Liver (tissue), 9 donors: ENCODE measurements around the gene PPP2R3A. TPM values are rescaled to one million over a fixed set of nuclear protein-coding genes. Genes with fewer than 3 reads are reported as not detected.
"Not testable (repeated sequence)": the region's sequence is repeated elsewhere in the genome, so short reads cannot be mapped to it uniquely, and the experiment has no call there.

Source experiments
- DNase-seq: peaks from one replicate; pipeline ENCODE4 v3.0.0-alpha.2; 2017; ENCODE audit warnings: low spot score
- H3K27ac ChIP-seq, 2 donors: one replicate each; pipeline ENCODE4 v1.7.0; 2013; ENCODE audit warnings: inconsistent platforms in 2 of 2, low read length in 2 of 2, control low read depth in 1 of 2, low read depth in 1 of 2, mild to moderate bottlenecking in 1 of 2
- H3K27me3 ChIP-seq, 4 donors: one replicate each; pipeline versions ENCODE4 v1.6.1 to v1.7.0; 2013; ENCODE audit warnings: low read length in 3 of 4, inconsistent platforms in 1 of 4, mild to moderate bottlenecking in 1 of 4, moderate library complexity in 1 of 4; ENCODE audit not compliant: control insufficient read depth in 4 of 4, insufficient read depth in 4 of 4
- H3K36me3 ChIP-seq, 4 donors: one replicate each; pipeline versions ENCODE4 v1.6.1 to v1.7.0; 2013; ENCODE audit warnings: low read length in 3 of 4, mild to moderate bottlenecking in 3 of 4, low read depth in 1 of 4, moderate library complexity in 1 of 4; ENCODE audit not compliant: control insufficient read depth in 4 of 4, insufficient read depth in 3 of 4
- H3K4me1 ChIP-seq, 4 donors: one replicate each; pipeline versions ENCODE4 v1.6.1 to v1.7.0; 2013; ENCODE audit warnings: low read length in 3 of 4, mild to moderate bottlenecking in 3 of 4, moderate library complexity in 1 of 4; ENCODE audit not compliant: control insufficient read depth in 4 of 4, insufficient read depth in 4 of 4
- H3K4me3 ChIP-seq, 3 donors: one replicate each; pipeline versions ENCODE4 v1.6.1 to v1.7.0; 2013; ENCODE audit warnings: low read length in 3 of 3, control low read depth in 1 of 3, low read depth in 1 of 3, mild to moderate bottlenecking in 1 of 3
- H3K9ac ChIP-seq, 2 donors: one replicate each; pipeline ENCODE4 v1.7.0; 2013; ENCODE audit warnings: low read length in 2 of 2, mild to moderate bottlenecking in 2 of 2, moderate library complexity in 2 of 2, control low read depth in 1 of 2, low read depth in 1 of 2
- H3K9me3 ChIP-seq, 4 donors: one replicate each; pipeline versions ENCODE4 v1.6.1 to v1.7.0; 2013; ENCODE audit warnings: low read length in 3 of 4; ENCODE audit not compliant: control insufficient read depth in 4 of 4
- ATF3 ChIP-seq: IDR thresholded peaks from 2 replicates; pipeline ENCODE4 v1.6.1; 2016; ENCODE audit warnings: antibody characterized with exemption
- CTCF ChIP-seq: fragments of 150-350 bp; IDR thresholded peaks from 2 replicates; pipeline ENCODE4 v1.5.1; 2017; ENCODE audit warnings: improper control_type of control experiment, low read depth, low read length; ENCODE audit not compliant: missing input control
- EGR1 ChIP-seq, 2 donors: IDR thresholded peaks; 2 replicates each; pipeline ENCODE4 v1.6.1; 2016 to 2018; ENCODE audit warnings: antibody characterized with exemption in 2 of 2, low read depth in 2 of 2
- FOXA1 ChIP-seq: IDR thresholded peaks from 2 replicates; pipeline ENCODE4 v1.6.1; 2016; ENCODE audit warnings: antibody characterized with exemption
- FOXA2 ChIP-seq: IDR thresholded peaks from 2 replicates; pipeline ENCODE4 v1.6.1; 2016; ENCODE audit warnings: antibody characterized with exemption
- GABPA ChIP-seq, 2 donors: IDR thresholded peaks in 1 of 2; conservative IDR thresholded peaks in 1 of 2; 2 replicates each; pipeline ENCODE4 v1.6.1; 2016; ENCODE audit warnings: antibody characterized with exemption in 2 of 2, mild to moderate bottlenecking in 1 of 2, moderate library complexity in 1 of 2
- HNF4A ChIP-seq, 2 donors: conservative IDR thresholded peaks; 2 replicates each; pipeline ENCODE4 v1.6.1; 2016; ENCODE audit warnings: antibody characterized with exemption in 2 of 2, mild to moderate bottlenecking in 2 of 2
- HNF4G ChIP-seq: IDR thresholded peaks from 2 replicates; pipeline ENCODE4 v1.6.1; 2016; ENCODE audit warnings: antibody characterized with exemption
- JUND ChIP-seq, 2 donors: IDR thresholded peaks; 2 replicates each; pipeline ENCODE4 v1.6.1; 2016; ENCODE audit warnings: antibody characterized with exemption in 2 of 2
- MAX ChIP-seq: IDR thresholded peaks from 2 replicates; pipeline ENCODE4 v1.6.1; 2016; ENCODE audit warnings: antibody characterized with exemption
- NR2F2 ChIP-seq: IDR thresholded peaks from 2 replicates; pipeline ENCODE4 v1.6.1; 2016; ENCODE audit warnings: antibody characterized with exemption
- RAD21 ChIP-seq, 2 donors: IDR thresholded peaks; 2 replicates each; pipeline ENCODE4 v1.6.1; 2016; ENCODE audit warnings: antibody characterized with exemption in 2 of 2, mild to moderate bottlenecking in 2 of 2
- REST ChIP-seq: IDR thresholded peaks from 2 replicates; pipeline ENCODE4 v1.6.1; 2016; ENCODE audit warnings: antibody characterized with exemption, mild to moderate bottlenecking
- RXRA ChIP-seq, 2 donors: IDR thresholded peaks; 2 replicates each; pipeline ENCODE4 v1.6.1; 2017 to 2018; ENCODE audit warnings: antibody characterized with exemption in 2 of 2, mild to moderate bottlenecking in 1 of 2
- SP1 ChIP-seq: IDR thresholded peaks from 2 replicates; pipeline ENCODE4 v1.6.1; 2018; ENCODE audit warnings: antibody characterized with exemption, mild to moderate bottlenecking
- TAF1 ChIP-seq: conservative IDR thresholded peaks from 2 replicates; pipeline ENCODE4 v1.6.1; 2016; ENCODE audit warnings: antibody characterized with exemption, mild to moderate bottlenecking
- YY1 ChIP-seq: IDR thresholded peaks from 2 replicates; pipeline ENCODE4 v1.6.1; 2016; ENCODE audit warnings: antibody characterized with exemption, mild to moderate bottlenecking
- ZBTB33 ChIP-seq: IDR thresholded peaks from 2 replicates; pipeline ENCODE4 v1.6.1; 2016; ENCODE audit warnings: antibody characterized with exemption
- WGBS: extraction: QIAGEN DNeasy Blood & Tissue Kit; methylation state at CpG from one replicate; pipeline ENCODE4 v1.1.7; 2013; 5-methylcytosine and 5-hydroxymethylcytosine counted together
- polyA plus RNA-seq, 2 donors: library from polyadenylated mRNA; stranded (reverse) in 1 of 2; unstranded in 1 of 2; fragments of 200-250 nt in 1 of 2; fragments of >200 nt in 1 of 2; fragmentation: Nextera tagmentation in 1 of 2; extraction: Ambion mirVana in 1 of 2; gene quantifications; one replicate each; pipeline versions ENCODE4 v1.2.1 to v1.2.3, GENCODE V29; 2013 to 2015
- total RNA-seq, 2 donors: library from RNA; depleted of rRNA; stranded (reverse); fragments of >200 nt; gene quantifications; one replicate each; pipeline ENCODE4 v1.2.3, GENCODE V29; 2014
- donor health status: healthy.
- donor health status: healthy.
- donor health status: healthy.
- donor health status: healthy.
- donor health status: healthy.

PPP2R3A gene
- total and polyA plus RNA-seq, 4 donors, result 0.54 to 3.3 (median 1.6) TPM

- Histone ChIP-seq H3K9ac (no peak overlapping the region), H3K27me3 (no peaks in the 10 kb centered on the region), H3K27ac (no peak overlapping the region), H3K4me3 (no peak overlapping the region), H3K4me1 (peaks cover 4 to 27% (median 14%) of the 10 kb centered on the region in 4 donors), H3K9me3 (no peaks in the 10 kb centered on the region), H3K36me3 (no peaks in the 10 kb centered on the region)
- DNase-seq, result no peak
- WGBS, result 43% methylated on average over 3 of the region's 3 CpGs
- TF ChIP-seq REST (no peak), RXRA (IDR thresholded peaks at IDR 0.05) (no peak), YY1 (no peak), ATF3 (no peak), MAX (no peak), NR2F2 (no peak), EGR1 (IDR thresholded peaks at IDR 0.05; ENCODE audit: low read depth in 2 of 2) (no peak), SP1 (no peak), ZBTB33 (no peak), CTCF (no peak), TAF1 (no peak), GABPA (IDR thresholded peaks at IDR 0.05 in 1 of 2, conservative IDR thresholded peaks at IDR 0.05 in 1 of 2) (no peak), FOXA2 (no peak), HNF4G (no peak), JUND (IDR thresholded peaks at IDR 0.05) (no peak), RAD21 (IDR thresholded peaks at IDR 0.05) (no peak), FOXA1 (no peak), HNF4A (conservative IDR thresholded peaks at IDR 0.05) (no peak)
These were observed 201.0 kb downstream of the PPP2R3A start for GRCh38 chr3:136166507-136166906.

- H3K4me1 ChIP-seq, result peaks cover 4 to 20% (median 11%) of the 10 kb centered on the region in 4 donors
- WGBS, result 93% methylated on average over 4 of the region's 4 CpGs
These were observed 202.7 kb downstream of the PPP2R3A start for GRCh38 chr3:136168236-136168635.

More at GRCh38 chr3:136168236-136168635, 202.7 kb downstream of the PPP2R3A start:
- H3K9me3 ChIP-seq, H3K36me3 ChIP-seq, H3K27ac ChIP-seq, H3K27me3 ChIP-seq, H3K9ac ChIP-seq, DNase-seq, H3K4me3 ChIP-seq: not testable (repeated sequence)
